Colonic mucosa (tissue), 4 donors: ENCODE results near the gene EXOC1. TPM values are rescaled to one million over a fixed set of nuclear protein-coding genes. Genes with fewer than 3 reads are reported as not detected.
"Not testable (repeated sequence)": the region's sequence is repeated elsewhere in the genome, so short reads cannot be mapped to it uniquely, and the experiment has no call there.

Experiments used
- DNase-seq: peaks from one replicate; pipeline ENCODE4 v3.0.0-alpha.2; 2020
- H3K27ac ChIP-seq: fragments of 200-600 bp; one replicate; pipeline ENCODE4 v1.8.0; 2021
- H3K27me3 ChIP-seq: fragments of 200-600 bp; one replicate; pipeline ENCODE4 v1.8.0; 2021
- H3K36me3 ChIP-seq: fragments of 200-600 bp; one replicate; pipeline ENCODE4 v1.8.0; 2021
- H3K4me1 ChIP-seq: fragments of 200-600 bp; one replicate; pipeline ENCODE4 v1.8.0; 2021; ENCODE audit warnings: mild to moderate bottlenecking
- H3K4me3 ChIP-seq: fragments of 200-600 bp; one replicate; pipeline ENCODE4 v1.8.0; 2021
- H3K9ac ChIP-seq, 2 donors: one replicate each; pipeline ENCODE4 v1.7.0; 2013; ENCODE audit warnings: control low read depth in 2 of 2, low read depth in 2 of 2, low read length in 2 of 2
- H3K9me3 ChIP-seq: fragments of 200-600 bp; one replicate; pipeline ENCODE4 v1.8.0; 2021
- intact Hi-C: fragments of 100-400 bp; cut with DNase I; formaldehyde crosslinking; loops from one replicate; pipeline ENCODE4 v1.14.1; 2022
- total RNA-seq, 2 donors: library from RNA; stranded (reverse); fragmentation: NEBNext Ultra II Directional in 1 of 2; extraction: Animal tissue kit (Norgen Biotek cat#: 25700) in 1 of 2; gene quantifications; one replicate each; pipeline ENCODE4 v1.2.1, GENCODE V29; 2021
- TF ChIP-seq, protein P1 (sequence below): fragments of 200-600 bp; IDR thresholded peaks from one replicate; pipeline ENCODE4 v1.8.0; 2022; ENCODE audit warnings: antibody characterized with exemption, mild to moderate bottlenecking
- donor health status: healthy.
- donor health status: DM: no; HTN: no; CAD: no.
- donor health status: DM: no; HTN: no; CAD: no.

The EXOC1 gene
- total RNA-seq, 2 donors from 2014 or later = 28.9 to 31.8 TPM

DNA sequence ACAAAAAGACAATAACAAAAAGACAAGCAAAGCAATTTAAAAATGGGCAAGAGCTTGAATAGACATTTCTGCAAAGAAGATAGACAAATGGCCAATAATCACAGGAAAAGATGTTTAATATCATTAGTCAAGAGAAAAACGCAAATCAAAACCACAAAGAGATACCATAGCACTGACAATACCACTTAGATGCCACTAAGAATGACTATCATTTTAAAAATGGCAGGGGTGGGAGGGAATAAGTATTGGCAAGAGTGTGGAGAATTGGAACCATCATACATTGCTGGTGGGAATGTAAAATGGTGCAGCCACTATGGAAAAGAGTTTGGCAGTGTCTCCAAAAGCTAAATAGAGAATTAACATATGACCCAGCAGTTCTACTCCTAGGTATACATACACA is 15.1 kb upstream of the EXOC1 start:
- no peak for DNase-seq

DNA sequence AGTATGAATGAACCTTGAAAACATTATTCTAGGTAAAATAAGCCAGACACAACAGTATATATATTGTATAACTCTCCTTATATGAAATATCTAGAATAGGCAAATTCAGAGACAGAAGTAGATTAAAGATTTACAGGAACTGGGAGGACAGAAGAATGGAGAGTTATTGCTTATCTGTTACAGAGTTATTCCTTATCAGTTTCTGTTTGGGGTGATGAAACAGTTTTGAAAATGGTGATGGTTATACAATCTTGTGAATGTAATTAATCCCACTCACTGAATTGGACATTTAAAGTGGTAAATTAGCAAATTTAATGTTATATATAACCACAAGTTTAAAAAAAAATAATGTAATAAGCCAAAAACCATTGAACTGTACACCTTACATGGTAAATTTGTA is 14.5 kb upstream of the EXOC1 start:
- Histone ChIP-seq H3K9ac (no peak overlapping the region), H3K36me3 (no peaks in the 10 kb centered on the region), H3K9me3 (no peaks in the 10 kb centered on the region), H3K4me1 (no peaks in the 10 kb centered on the region), H3K27ac (no peak overlapping the region), H3K4me3 (no peak overlapping the region), H3K27me3 (no peaks in the 10 kb centered on the region)
- DNase-seq = no peak
- TF ChIP-seq, protein P1, sequence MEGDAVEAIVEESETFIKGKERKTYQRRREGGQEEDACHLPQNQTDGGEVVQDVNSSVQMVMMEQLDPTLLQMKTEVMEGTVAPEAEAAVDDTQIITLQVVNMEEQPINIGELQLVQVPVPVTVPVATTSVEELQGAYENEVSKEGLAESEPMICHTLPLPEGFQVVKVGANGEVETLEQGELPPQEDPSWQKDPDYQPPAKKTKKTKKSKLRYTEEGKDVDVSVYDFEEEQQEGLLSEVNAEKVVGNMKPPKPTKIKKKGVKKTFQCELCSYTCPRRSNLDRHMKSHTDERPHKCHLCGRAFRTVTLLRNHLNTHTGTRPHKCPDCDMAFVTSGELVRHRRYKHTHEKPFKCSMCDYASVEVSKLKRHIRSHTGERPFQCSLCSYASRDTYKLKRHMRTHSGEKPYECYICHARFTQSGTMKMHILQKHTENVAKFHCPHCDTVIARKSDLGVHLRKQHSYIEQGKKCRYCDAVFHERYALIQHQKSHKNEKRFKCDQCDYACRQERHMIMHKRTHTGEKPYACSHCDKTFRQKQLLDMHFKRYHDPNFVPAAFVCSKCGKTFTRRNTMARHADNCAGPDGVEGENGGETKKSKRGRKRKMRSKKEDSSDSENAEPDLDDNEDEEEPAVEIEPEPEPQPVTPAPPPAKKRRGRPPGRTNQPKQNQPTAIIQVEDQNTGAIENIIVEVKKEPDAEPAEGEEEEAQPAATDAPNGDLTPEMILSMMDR = no peak
- intact Hi-C loops = no loop called here

More for the DNA sequence above, 15.1 kb upstream of the EXOC1 start:
- TF ChIP-seq, protein P1 = no peak
- no peaks in the 10 kb centered on the region for H3K9me3 ChIP-seq
- H3K4me3 ChIP-seq = no peak overlapping the region
- H3K27me3 ChIP-seq = no peaks in the 10 kb centered on the region
- intact Hi-C loops = no loop called here
- H3K27ac ChIP-seq = no peak overlapping the region
- H3K4me1 ChIP-seq = no peaks in the 10 kb centered on the region
- H3K36me3 ChIP-seq = no peaks in the 10 kb centered on the region
- H3K9ac ChIP-seq = no peak overlapping the region

DNA sequence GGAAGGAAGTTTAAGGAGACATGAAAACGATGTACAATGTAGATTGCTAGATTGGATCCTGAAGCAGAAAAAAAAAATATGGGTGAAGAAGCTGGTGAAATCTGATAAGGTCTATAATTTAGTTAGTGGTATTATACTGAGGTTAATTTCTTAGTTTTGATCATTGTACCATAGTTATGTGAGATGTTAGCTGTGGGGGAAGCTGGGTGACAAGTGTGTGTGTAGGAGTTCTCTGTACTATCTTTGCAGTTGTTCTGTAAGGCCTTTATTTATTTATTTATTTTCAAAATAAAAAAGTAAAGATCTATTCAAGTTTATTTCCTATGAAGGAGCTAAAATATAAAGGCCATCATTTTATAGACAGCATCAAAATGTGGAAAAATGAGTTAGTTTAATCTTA is 12.5 kb upstream of the EXOC1 start:
- no peaks in the 10 kb centered on the region for H3K9me3 ChIP-seq
- TF ChIP-seq, protein P1 = no peak
- no peak for DNase-seq
- H3K4me1 ChIP-seq = no peaks in the 10 kb centered on the region
- no peaks in the 10 kb centered on the region for H3K27me3 ChIP-seq
- H3K36me3 ChIP-seq = no peaks in the 10 kb centered on the region
- no peak overlapping the region for H3K9ac ChIP-seq
- no peak overlapping the region for H3K4me3 ChIP-seq
- intact Hi-C loops = no loop called here
- H3K27ac ChIP-seq = no peak overlapping the region

DNA sequence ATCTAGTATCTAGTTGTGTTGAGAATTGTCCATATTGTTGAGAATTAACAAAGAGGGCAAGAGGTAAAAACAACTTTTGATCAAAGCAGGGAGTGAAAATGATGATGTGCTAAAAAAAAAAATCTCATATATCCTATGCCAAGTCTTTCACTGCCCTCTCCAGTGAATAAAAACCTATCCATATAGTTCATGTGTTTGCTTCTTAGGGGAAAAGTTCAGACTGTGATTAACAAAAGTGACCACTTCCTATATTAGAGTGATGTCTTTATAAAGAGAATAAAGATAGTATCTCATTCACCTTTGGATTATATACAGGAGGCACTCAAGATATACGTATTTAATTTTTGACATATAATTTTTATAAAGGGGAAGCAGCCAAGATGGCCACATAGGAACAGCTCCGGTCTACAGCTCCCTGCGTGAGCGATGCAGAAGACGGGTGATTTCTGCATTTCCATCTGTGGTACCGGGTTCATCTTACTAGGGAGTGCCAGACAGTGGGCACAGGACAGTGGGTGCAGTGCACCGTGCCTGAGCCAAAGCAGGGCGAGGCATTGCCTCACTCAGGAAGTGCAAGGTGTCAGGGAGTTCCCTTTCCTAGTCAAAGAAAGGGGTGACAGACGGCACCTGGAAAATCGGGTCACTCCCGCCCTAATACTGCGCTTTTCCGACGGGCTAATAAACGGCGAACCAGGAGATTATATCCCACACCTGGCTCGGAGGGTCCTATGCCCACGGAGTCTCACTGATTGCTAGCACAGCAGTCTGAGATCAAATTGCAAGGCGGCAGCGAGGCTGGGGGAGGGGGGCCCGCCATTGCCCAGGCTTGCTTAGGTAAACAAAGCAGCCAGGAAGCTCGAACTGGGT is 11.8 kb upstream of the EXOC1 start:
- intact Hi-C loops, H3K4me3 ChIP-seq, H3K9me3 ChIP-seq, H3K27ac ChIP-seq, H3K9ac ChIP-seq, DNase-seq, H3K36me3 ChIP-seq, H3K4me1 ChIP-seq, H3K27me3 ChIP-seq: not testable (repeated sequence)

DNA sequence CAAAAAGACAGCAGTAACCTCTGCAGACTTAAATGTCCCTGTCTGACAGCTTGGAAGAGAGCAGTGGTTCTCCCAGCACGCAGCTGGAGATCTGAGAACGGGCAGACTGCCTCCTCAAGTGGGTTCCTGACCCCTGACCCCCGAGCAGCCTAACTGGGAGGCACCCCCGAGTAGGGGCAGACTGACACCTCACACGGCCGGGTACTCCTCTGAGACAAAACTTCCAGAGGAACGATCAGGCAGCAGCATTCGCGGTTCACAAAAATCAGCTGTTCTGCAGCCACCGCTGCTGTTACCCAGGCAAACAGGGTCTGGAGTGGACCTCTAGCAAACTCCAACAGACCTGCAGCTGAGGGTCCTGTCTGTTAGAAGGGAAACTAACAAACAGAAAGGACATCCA is 11.1 kb upstream of the EXOC1 start:
- intact Hi-C loops = not testable (repeated sequence)

DNA sequence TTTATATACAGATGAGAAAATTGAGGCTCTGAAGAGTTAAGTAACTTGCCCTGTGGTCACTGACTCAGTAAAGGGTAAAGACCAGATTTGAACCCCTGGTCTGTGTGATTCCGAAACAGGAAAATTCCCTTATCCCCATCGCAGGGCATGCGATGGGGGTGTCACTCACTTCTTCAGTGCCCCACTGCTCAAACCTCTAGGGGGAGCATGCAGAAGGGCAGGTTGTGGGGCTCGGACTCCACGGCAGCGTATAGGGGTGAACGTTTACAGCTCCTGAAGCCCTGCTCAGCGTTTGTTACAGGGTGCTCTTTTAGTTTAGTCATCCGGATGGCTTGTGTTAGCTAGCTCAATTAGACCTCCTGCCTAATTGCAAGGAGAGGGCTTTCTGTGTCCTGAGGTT is 3.7 kb upstream of the EXOC1 start:
- no peaks in the 10 kb centered on the region for H3K4me1 ChIP-seq
- no peaks in the 10 kb centered on the region for H3K27me3 ChIP-seq
- DNase-seq = no peak
- no peaks in the 10 kb centered on the region for H3K9me3 ChIP-seq
- intact Hi-C loops = no loop called here
- TF ChIP-seq, protein P1 = no peak
- H3K27ac ChIP-seq = no peak overlapping the region
- H3K9ac ChIP-seq = no peak overlapping the region
- no peaks in the 10 kb centered on the region for H3K36me3 ChIP-seq
- H3K4me3 ChIP-seq = no peak overlapping the region

More for the DNA sequence above, 11.1 kb upstream of the EXOC1 start:
- not testable (repeated sequence) for H3K27ac ChIP-seq, H3K27me3 ChIP-seq, H3K9me3 ChIP-seq, H3K9ac ChIP-seq, H3K36me3 ChIP-seq, H3K4me1 ChIP-seq, H3K4me3 ChIP-seq, DNase-seq
